GM21515 (cell line): ENCODE data around the gene ZNF175.

Experiments
- ATAC-seq: cut with Tn5 transposase; IDR thresholded peaks from one replicate; pipeline ENCODE4 v1.9.1; 2021; ENCODE audit not compliant: unreplicated experiment

ZNF175 gene

DNA sequence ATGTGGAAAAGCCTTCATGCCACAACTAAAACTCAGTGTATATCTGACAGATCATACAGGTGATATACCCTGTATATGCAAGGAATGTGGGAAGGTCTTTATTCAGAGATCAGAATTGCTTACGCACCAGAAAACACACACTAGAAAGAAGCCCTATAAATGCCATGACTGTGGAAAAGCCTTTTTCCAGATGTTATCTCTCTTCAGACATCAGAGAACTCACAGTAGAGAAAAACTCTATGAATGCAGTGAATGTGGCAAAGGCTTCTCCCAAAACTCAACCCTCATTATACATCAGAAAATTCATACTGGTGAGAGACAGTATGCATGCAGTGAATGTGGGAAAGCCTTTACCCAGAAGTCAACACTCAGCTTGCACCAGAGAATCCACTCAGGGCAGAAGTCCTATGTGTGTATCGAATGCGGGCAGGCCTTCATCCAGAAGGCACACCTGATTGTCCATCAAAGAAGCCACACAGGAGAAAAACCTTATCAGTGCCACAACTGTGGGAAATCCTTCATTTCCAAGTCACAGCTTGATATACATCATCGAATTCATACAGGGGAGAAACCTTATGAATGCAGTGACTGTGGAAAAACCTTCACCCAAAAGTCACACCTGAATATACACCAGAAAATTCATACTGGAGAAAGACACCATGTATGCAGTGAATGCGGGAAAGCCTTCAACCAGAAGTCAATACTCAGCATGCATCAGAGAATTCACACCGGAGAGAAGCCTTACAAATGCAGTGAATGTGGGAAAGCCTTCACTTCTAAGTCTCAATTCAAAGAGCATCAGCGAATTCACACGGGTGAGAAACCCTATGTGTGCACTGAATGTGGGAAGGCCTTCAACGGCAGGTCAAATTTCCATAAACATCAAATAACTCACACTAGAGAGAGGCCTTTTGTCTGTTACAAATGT lies 16.4 kb downstream of the ZNF175 start:
- no peak for ATAC-seq

DNA sequence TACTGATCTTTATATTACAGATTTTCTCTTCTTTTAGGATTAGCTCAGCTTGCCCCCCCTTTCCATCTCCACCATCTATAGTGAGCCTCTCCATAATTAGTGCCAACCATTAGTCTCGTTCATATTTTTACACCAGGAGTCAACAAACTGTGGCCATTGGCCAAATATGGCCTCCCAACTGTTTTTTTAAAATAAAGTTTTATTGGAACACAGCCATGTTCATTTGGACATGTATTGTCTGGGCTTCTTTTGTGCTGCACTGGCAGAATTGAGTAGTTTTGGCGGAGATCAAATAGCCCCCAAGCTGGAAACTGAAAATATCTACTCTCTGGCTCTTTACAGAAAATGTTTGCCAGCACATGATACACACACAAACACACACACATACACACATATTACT lies 18.4 kb downstream of the ZNF175 start:
- ATAC-seq = no peak

DNA sequence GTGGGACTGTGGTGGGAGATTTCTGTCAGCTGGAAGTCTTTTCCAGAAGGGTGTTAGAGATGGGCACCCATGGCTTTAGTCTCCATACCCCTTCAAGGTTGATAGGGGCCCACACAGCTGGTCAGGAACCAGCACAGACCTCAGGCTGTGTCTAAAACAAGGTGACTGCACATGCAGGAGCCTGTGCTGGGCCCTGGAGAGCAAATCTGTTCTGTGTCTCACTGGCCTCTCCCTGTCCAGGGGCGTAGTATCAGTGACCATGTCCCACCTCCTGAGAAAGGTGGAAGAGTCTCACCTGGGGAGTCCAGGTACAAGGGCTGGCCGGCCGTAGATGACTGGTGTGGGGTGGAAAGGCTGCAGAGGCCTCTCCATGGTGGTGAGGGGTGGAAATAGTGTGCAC lies 19.4 kb downstream of the ZNF175 start:
- no peak for ATAC-seq

DNA sequence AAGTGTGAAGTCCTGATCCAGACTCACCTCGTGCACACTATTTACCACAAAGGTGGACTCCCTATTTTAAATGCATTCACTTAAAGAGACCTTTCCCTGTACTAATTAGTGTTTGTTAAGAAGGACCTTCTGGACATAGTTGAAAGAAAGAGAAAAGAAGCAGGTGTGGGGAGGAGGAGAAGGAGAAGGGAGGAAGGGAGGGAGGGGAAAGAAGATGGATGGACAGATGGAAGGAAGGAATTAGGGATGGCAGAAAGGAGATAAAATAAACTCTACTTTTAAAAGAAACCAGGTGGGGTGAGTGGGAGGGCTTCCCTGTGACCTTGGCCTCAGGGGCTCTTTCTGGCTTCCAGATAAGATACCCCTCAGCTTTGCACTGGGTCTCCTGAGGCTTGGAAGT lies 21.4 kb downstream of the ZNF175 start:
- no peak for ATAC-seq

- ATAC-seq = no peak
Measured at GRCh38 chr19:51593138-51593890, 22.2 kb downstream of the ZNF175 start.

DNA sequence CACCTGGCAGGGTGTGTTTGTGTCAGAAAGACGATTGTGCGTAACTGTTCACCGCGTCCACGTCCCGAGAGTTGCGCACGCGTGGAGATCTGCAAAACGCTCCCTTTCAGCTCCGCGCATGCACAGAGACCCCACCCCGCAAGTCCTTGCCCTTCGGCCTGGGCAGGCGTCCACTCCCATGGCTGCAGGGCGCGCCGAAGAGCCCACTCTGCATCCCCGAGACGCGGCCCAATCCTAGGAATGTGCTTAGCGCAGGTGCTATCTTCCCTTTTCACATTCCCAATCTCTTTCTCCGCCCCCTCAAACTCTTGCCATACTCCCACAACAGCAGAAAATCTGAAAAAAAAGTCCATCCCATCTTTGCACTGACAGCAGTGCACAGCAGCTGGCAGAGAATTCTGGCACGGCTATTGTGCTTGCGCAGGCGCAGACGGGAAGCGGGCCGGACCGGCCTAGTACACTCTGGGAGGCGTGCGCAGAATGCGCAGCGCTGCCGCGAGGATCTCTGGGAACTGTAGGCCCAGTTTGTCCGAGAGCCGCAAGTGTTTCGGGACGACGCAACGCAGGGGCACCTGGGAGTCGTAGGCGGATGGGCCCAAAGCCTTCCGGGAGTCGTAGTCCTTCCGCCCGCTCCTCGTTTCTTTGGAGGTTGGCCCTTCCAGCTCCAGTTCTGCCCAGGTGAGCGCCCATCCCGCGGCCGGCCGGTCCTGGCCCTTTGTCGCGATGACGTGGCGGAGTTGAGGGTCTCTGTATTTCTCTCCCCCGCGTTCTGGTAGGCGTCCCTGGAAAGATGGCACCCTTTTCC lies 23.1 kb downstream of the ZNF175 start:
- peak; percentile 92 for ATAC-seq

- ATAC-seq = no peak
Measured at GRCh38 chr19:51594774-51595109, 23.7 kb downstream of the ZNF175 start.

DNA sequence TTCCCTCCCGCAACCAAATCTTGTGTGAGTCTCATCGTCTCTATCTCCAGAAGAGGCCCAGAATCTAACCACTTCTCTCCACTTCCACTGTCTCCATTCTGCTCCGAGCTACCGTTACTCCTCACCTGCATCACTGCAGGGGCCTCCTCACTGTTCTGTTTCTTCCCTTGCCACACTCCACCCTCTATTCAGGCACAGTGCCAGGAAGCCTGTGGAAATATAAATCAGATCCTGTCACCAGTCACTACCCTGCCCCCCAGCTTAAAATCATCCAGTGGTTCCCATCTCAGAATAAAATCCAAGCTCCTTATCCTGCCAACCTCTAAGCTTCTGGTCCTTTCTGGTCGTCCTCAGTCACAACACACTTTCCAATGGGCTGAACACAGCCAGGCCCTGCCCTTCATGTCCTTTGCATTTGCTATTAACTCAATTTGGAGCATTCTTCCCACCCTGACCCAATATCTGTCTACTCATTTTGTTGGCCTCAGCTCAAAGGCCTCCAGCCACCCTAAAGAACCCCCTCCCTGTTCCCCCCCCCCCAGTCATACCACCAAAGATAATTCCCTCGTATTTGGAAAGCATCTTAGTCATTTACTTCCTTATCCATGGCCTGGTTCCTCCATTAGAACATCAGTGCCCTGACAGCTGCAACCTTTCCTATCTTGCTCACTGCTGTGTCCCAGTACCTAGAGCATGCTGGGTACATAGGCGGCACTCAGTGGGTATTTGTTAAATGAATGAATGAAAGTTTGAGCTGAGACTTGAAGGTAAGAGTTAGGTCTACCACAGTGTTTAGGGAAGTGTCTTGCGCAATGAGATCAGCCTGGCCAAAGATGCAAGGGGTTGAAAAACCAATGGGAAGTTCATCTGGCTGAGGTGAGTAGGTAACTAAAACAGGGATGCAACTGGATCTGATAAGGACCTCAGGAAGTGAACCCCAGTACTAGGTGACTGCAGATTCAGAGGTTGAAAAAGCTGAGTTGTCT lies 24.4 kb downstream of the ZNF175 start:
- ATAC-seq = no peak

- no peak for ATAC-seq
Measured at GRCh38 chr19:51598159-51598915, 27.3 kb downstream of the ZNF175 start.

DNA sequence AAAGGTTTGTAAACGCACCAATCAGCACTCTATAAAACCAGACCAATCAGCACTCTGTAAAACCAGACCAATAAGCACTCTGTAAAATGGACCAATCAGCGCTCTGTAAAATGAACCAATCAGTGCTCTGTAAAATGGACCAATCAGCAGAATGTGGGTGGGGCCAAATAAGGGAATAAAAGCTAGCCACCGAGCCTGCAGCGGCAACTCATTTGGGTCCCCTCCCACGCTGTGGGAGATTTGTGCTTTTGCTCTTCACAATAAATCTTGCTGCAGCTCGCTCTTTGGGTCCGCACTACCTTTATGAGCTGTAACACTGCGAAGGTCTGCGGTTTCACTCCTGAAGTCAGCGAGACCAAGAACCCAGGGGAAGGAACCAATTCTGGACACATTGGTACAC lies 28.0 kb downstream of the ZNF175 start:
- ATAC-seq = no peak

DNA sequence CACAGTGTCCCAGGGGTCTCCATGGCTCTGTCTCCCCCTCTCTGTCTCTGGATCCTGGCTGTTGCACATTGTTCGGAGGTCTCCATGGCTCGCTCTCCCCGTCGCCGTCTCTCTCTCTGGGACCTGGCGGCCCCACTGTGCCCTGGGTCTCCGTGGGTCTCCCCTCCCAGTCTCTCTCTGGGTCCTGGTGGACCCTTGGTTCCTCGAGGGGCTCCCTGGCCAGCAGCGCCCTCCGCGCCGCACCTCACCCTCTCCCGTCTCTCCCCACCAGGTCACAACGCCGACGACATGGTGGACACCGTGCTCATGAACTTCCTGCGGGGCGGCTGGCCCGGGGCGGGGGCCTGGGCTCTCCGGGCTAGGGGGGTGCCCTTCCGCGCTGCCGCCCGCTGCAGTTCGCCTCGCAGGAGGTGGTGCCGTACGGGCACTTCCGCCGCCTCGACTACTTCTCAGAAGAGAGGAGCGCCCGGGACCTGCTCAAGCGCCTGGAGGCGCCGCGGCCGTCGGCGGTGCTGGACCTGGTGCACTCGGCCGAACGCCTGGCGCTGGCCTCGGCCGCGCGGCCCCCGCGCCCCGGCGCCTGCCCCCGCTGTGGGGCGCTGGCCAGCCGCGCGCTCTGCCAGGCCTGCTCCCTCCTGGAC lies 30.0 kb downstream of the ZNF175 start:
- ATAC-seq = no peak

DNA sequence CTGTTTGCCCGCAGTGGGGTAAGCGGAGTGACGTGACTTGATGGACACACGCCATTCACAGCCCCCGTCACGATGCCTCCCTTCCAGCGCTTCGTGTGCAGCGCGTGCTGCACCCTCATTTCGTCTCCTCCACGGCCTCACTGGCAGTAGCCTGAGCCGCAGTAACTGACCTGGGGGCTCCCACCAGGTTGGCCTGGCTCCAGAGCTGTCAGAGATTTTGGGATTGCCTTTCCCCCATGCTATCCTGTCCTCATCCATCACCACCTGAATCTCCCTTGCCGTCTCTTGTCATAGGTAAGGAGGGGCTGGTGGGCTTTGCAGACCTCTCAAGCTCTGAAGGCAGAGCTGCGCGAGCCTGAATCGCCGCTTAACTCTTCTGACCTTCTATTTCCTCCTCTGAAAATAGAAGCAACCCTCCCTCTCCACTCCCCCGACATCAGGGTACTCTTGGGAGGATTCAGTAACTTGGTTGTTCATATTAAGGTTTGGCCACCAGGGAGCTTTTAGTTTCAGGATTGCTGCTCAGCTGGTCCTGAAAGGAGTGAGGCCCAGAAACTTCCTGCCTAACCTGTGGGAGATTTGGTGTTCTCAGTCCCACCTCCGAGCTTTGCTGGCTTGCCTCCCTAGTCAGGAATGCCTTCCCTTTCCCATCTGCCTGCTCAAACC lies 31.2 kb downstream of the ZNF175 start:
- no peak for ATAC-seq

GRCh38 chr19:51607077-51607476 lies 36.0 kb downstream of the ZNF175 start:
- ATAC-seq = peak; percentile 84

DNA sequence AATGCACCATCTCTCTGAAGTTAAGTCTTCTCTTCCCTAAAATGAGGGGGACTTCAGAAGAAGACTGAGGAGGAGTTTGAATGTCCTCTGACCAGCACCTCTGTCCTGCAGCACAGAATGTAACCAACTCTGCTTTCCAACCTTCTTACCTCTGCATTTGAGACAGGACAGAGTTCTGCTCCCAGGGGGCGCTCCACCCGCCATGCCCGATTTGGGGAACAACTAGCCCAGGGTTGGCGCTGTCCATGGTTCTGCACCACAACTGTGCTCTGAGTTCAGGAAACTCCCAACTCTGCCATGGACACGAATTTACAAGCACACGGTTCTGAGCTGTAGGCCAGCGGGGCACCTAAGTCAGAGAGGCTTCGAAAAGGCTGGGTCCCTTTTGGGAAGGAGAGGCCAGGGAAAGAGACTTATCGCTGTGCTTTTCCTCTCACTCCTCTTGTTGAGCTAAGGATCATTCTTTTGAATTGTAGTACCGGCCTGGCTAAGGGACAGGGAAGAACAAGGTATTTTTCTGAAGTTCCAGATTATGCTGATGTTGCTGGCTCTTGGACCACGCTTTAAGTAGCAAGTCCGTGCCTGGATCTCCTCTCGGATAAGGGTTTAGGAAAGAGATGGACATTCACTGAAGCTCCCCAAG lies 37.0 kb downstream of the ZNF175 start:
- no peak for ATAC-seq

- no peak for ATAC-seq
Measured at GRCh38 chr19:51610576-51610975, 39.5 kb downstream of the ZNF175 start.

DNA sequence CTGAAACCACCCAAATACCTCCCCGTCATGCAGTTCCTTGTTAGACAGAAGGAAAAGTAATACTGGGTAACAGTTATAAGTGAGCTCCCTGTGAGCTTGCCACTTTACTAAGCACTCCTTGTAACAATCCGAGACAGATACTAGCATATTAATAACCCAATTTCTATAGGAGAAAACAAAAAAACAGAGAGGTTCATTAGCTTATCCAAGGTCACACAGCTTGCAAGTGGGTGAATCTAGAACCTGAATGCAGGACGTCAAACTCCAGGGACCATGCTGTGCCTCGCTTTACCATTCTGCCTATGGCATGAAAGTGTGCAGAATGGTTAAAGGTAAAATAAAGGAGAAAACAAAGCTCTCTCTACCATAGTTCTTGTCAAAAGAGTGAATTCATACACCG lies 43.7 kb downstream of the ZNF175 start:
- no peak for ATAC-seq

DNA sequence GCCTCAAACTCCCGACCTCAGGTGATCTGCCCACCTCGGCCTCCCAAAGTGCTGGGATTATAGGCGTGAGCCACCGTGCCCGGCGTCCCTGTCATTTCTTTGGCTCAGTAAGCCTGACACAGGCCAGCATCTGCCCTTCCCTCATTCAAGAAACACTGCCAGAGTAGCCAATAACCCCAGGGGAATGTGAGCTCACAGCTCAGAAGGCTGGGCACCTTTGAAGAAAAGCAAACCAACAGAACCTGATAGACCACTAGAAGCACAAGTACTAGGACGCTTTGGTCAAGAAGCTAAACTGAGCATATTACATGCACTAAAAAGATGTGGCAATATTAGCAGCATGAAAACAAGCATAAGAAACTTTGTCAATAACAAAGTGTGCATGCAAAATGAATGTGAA lies 44.9 kb downstream of the ZNF175 start:
- ATAC-seq = no peak

DNA sequence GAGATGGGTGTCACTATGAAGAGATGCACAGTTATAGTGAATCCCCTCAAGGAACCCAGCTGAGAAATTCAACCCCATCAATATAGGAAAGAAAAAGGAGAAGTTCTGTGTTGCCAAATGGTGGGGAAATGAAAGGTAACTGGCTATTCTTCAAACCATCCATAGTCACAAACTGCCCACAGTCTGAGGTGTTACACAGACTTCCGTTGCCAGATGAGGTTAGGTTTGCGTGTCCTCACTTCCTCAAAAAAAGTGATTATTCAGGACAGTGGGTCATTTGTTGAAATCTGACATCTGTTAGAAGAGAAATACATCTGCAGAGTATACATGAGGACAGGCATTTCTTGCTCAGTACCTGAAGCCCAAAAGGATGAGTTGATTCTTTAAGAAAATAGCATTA lies 50.1 kb downstream of the ZNF175 start:
- ATAC-seq = no peak
